Measurements from ENCODE around the gene RERG.

Gene RERG

DNA sequence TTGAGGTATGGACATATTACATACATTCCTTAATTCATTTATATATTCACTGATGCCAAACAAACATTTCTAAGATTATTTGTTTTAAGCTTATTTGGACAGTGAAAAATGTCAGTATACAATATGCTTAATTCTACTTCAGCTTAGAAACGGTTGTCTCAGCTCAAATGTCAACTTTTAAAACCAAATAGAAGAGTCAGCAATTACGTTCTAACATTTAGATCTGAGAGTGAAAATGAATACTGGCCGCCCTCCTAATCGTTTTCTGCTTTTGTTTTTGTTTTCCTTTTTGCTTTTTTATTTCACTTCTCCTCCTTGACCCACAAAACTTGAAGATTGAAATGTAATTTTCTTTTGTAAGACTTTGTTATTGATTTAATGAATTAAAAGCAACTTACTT, 19.7 kb upstream of the RERG start (continued):
- TF ChIP-seq GLI4 (tag by site-specific recombination; IDR thresholded peaks at IDR 0.05): no peak

DNA sequence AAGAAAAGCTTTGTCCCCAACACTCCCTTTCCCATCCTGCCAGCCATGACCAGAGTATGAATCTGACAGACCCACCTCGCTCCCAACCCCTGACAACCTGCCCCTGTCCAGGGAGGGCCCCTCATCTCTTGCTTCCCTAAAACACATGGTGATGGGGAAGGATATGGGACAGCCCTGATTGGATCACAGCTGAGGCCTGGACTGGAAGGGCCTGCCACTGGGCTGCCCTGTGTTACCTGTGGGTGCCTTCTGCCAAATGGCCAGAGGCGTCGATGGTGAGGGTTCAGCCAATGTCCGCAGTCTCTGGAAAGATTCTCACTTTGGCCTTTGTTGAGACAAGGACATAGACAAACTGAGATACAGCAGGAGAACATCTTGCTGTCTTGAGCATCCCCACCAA, 13.3 kb upstream of the RERG start:
- TF ChIP-seq, protein P1, sequence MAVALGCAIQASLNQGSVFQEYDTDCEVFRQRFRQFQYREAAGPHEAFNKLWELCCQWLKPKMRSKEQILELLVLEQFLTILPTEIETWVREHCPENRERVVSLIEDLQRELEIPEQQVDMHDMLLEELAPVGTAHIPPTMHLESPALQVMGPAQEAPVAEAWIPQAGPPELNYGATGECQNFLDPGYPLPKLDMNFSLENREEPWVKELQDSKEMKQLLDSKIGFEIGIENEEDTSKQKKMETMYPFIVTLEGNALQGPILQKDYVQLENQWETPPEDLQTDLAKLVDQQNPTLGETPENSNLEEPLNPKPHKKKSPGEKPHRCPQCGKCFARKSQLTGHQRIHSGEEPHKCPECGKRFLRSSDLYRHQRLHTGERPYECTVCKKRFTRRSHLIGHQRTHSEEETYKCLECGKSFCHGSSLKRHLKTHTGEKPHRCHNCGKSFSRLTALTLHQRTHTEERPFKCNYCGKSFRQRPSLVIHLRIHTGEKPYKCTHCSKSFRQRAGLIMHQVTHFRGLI (tag by site-specific recombination; IDR thresholded peaks at IDR 0.05): no peak
- TF ChIP-seq, protein P2, sequence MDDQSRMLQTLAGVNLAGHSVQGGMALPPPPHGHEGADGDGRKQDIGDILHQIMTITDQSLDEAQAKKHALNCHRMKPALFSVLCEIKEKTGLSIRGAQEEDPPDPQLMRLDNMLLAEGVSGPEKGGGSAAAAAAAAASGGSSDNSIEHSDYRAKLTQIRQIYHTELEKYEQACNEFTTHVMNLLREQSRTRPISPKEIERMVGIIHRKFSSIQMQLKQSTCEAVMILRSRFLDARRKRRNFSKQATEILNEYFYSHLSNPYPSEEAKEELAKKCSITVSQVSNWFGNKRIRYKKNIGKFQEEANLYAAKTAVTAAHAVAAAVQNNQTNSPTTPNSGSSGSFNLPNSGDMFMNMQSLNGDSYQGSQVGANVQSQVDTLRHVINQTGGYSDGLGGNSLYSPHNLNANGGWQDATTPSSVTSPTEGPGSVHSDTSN (CRISPR knock-in tag; IDR thresholded peaks at IDR 0.05): no peak
- TF ChIP-seq, protein P3, sequence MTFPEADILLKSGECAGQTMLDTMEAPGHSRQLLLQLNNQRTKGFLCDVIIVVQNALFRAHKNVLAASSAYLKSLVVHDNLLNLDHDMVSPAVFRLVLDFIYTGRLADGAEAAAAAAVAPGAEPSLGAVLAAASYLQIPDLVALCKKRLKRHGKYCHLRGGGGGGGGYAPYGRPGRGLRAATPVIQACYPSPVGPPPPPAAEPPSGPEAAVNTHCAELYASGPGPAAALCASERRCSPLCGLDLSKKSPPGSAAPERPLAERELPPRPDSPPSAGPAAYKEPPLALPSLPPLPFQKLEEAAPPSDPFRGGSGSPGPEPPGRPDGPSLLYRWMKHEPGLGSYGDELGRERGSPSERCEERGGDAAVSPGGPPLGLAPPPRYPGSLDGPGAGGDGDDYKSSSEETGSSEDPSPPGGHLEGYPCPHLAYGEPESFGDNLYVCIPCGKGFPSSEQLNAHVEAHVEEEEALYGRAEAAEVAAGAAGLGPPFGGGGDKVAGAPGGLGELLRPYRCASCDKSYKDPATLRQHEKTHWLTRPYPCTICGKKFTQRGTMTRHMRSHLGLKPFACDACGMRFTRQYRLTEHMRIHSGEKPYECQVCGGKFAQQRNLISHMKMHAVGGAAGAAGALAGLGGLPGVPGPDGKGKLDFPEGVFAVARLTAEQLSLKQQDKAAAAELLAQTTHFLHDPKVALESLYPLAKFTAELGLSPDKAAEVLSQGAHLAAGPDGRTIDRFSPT (tag by site-specific recombination; IDR thresholded peaks at IDR 0.05): no peak
- TF ChIP-seq ZNF792 (tag by site-specific recombination; IDR thresholded peaks at IDR 0.05) (no peak), ZNF707 (tag by site-specific recombination; IDR thresholded peaks at IDR 0.05) (no peak), ZSCAN16 (tag by site-specific recombination; IDR thresholded peaks at IDR 0.05) (no peak), KLF8 (tag by site-specific recombination; IDR thresholded peaks at IDR 0.05) (no peak), KLF7 (tag by site-specific recombination; IDR thresholded peaks at IDR 0.05; ENCODE audit: borderline replicate concordance) (no peak), SCRT1 (tag by site-specific recombination; IDR thresholded peaks at IDR 0.05; ENCODE audit: borderline replicate concordance) (no peak)
- TF ChIP-seq, protein P4, sequence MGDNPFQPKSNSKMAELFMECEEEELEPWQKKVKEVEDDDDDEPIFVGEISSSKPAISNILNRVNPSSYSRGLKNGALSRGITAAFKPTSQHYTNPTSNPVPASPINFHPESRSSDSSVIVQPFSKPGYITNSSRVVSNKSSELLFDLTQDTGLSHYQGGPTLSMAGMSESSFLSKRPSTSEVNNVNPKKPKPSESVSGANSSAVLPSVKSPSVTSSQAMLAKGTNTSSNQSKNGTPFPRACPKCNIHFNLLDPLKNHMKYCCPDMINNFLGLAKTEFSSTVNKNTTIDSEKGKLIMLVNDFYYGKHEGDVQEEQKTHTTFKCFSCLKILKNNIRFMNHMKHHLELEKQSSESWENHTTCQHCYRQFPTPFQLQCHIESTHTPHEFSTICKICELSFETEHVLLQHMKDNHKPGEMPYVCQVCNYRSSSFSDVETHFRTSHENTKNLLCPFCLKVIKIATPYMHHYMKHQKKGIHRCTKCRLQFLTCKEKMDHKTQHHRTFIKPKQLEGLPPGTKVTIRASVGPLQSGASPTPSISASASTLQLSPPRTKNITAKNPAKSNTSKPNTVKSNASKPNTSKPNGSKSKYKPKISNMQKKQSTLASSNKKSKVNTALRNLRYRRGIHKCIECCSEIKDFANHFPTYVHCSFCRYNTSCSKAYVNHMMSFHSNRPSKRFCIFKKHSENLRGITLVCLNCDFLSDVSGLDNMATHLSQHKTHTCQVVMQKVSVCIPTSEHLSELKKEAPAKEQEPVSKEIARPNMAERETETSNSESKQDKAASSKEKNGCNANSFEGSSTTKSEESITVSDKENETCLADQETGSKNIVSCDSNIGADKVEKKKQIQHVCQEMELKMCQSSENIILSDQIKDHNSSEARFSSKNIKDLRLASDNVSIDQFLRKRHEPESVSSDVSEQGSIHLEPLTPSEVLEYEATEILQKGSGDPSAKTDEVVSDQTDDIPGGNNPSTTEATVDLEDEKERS (tag by site-specific recombination; IDR thresholded peaks at IDR 0.05): no peak
- TF ChIP-seq, protein P5, sequence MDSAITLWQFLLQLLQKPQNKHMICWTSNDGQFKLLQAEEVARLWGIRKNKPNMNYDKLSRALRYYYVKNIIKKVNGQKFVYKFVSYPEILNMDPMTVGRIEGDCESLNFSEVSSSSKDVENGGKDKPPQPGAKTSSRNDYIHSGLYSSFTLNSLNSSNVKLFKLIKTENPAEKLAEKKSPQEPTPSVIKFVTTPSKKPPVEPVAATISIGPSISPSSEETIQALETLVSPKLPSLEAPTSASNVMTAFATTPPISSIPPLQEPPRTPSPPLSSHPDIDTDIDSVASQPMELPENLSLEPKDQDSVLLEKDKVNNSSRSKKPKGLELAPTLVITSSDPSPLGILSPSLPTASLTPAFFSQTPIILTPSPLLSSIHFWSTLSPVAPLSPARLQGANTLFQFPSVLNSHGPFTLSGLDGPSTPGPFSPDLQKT (IDR thresholded peaks at IDR 0.05; ENCODE audit: borderline replicate concordance, low read depth, low read length): no peak
- H3K4me3 ChIP-seq (ENCODE audit: low read depth, low read length): no peak overlapping the region
- ChIA-PET CTCF (interaction anchor here (1.3 kb wide), 1 partner anchor 13 kb away, joined by 3 read pairs; the partner anchor contains the start of gene RERG), POLR2A (no interaction called here)
- no peaks in the 10 kb centered on the region for H3K4me1 ChIP-seq (ENCODE audit: control insufficient read depth, insufficient read depth, low read length)
- H3K27ac ChIP-seq (ENCODE audit: extremely low read depth, low read depth, low read length): no peak overlapping the region
- no peaks in the 10 kb centered on the region for H3K36me3 ChIP-seq (ENCODE audit: control insufficient read depth in 2 of 2, insufficient read depth in 1 of 2, low read length in 2 of 2)
- no peaks in the 10 kb centered on the region for H3K9me3 ChIP-seq (ENCODE audit: control insufficient read depth, insufficient read depth, low read depth, low read length)

DNA sequence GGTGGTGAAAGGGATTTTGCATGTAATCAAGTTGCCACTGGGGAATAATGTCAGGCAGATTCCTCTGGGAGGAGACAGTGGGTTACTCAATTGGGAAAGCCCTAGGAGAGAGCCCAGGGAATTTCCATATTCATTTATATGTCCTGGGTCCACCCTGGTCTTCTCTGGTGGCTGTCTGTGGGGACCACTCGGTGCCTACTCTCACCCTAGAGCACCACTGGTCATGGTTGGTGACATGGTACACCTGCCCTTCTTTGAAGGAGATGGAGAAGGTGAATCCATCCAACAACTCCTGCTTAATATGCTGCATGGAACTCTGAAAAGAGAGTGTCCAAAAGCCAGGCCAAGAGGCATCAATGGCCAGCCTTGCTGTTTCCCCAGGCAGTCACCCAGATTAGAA, 12.8 kb upstream of the RERG start:
- H3K4me1 ChIP-seq (ENCODE audit: control insufficient read depth, insufficient read depth, low read length): no peaks in the 10 kb centered on the region
- ChIA-PET CTCF (no interaction called here), POLR2A (no interaction called here)
- H3K36me3 ChIP-seq (ENCODE audit: control insufficient read depth in 2 of 2, insufficient read depth in 1 of 2, low read length in 2 of 2): no peaks in the 10 kb centered on the region
- H3K4me3 ChIP-seq (ENCODE audit: low read depth, low read length): no peak overlapping the region
- no peaks in the 10 kb centered on the region for H3K9me3 ChIP-seq (ENCODE audit: control insufficient read depth, insufficient read depth, low read depth, low read length)
- H3K27ac ChIP-seq (ENCODE audit: extremely low read depth, low read depth, low read length): no peak overlapping the region
- no peak for TF ChIP-seq ZNF510 (tag by site-specific recombination; IDR thresholded peaks at IDR 0.05; ENCODE audit: insufficient replicate concordance)
- TF ChIP-seq ZNF114 (tag by site-specific recombination; IDR thresholded peaks at IDR 0.05): no peak
- no peak for TF ChIP-seq ZNF529 (tag by site-specific recombination; IDR thresholded peaks at IDR 0.05; ENCODE audit: insufficient replicate concordance)
- no peak for TF ChIP-seq BCL11A (tag by site-specific recombination; IDR thresholded peaks at IDR 0.05; ENCODE audit: low read depth)
- TF ChIP-seq ZNF426 (tag by site-specific recombination; IDR thresholded peaks at IDR 0.05): no peak
- TF ChIP-seq, protein P6, sequence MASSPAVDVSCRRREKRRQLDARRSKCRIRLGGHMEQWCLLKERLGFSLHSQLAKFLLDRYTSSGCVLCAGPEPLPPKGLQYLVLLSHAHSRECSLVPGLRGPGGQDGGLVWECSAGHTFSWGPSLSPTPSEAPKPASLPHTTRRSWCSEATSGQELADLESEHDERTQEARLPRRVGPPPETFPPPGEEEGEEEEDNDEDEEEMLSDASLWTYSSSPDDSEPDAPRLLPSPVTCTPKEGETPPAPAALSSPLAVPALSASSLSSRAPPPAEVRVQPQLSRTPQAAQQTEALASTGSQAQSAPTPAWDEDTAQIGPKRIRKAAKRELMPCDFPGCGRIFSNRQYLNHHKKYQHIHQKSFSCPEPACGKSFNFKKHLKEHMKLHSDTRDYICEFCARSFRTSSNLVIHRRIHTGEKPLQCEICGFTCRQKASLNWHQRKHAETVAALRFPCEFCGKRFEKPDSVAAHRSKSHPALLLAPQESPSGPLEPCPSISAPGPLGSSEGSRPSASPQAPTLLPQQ (tag by site-specific recombination; IDR thresholded peaks at IDR 0.05): no peak
- no peak for TF ChIP-seq ZNF544 (tag by site-specific recombination; IDR thresholded peaks at IDR 0.05)
- no peak for TF ChIP-seq ZNF223 (tag by site-specific recombination; IDR thresholded peaks at IDR 0.05)

Measured in HEK293 (cell line).